ENCODE data around the gene KISS1R.

DNA sequence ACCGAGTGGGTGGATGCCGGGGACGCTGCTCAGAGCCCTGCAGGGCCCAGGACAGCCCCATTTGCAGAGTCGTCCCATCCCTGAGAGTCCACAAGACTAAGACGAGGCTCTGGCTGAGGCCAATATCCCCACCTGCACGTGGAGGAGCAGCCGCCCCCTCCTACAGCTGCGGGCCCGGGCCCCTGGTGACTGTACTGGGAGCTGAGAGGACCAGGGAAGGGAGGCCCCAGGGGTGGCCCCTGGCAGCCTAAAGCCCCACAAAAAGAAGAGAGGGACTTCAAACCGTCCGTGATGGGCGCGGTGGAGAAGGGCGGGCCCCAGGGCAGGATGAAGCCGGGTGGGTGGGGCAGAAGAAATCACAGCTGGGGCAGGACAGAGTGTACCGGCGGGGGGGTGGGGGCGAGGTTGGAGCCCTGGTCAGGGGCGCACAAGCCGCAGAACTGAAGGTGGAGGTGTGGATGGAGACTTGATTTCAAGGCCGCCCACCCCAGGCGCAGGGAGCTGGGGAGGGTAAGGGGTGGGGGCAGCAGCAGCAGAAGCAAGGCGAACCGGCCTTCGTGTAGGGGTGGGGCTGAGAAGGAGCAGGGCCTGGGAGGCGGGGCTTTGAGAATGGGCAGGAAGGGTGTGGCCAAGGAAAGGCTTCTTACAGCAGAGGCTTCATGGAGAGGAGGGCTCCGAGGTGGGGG is 44.7 kb upstream of the KISS1R start:
- TF ChIP-seq, protein P1, sequence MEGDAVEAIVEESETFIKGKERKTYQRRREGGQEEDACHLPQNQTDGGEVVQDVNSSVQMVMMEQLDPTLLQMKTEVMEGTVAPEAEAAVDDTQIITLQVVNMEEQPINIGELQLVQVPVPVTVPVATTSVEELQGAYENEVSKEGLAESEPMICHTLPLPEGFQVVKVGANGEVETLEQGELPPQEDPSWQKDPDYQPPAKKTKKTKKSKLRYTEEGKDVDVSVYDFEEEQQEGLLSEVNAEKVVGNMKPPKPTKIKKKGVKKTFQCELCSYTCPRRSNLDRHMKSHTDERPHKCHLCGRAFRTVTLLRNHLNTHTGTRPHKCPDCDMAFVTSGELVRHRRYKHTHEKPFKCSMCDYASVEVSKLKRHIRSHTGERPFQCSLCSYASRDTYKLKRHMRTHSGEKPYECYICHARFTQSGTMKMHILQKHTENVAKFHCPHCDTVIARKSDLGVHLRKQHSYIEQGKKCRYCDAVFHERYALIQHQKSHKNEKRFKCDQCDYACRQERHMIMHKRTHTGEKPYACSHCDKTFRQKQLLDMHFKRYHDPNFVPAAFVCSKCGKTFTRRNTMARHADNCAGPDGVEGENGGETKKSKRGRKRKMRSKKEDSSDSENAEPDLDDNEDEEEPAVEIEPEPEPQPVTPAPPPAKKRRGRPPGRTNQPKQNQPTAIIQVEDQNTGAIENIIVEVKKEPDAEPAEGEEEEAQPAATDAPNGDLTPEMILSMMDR (IDR thresholded peaks at IDR 0.05; ENCODE audit: poor library complexity): no peak
- TF ChIP-seq EZH2 (IDR thresholded peaks at IDR 0.05; ENCODE audit: borderline replicate concordance) (no peak), EZH2phosphoT487 (IDR thresholded peaks at IDR 0.05; ENCODE audit: low read depth, severe bottlenecking, unreplicated experiment) (no peak)

Measured in hepatocyte (in vitro differentiated cells).